GM18505 (cell line): Measurements from ENCODE around the gene PTPRCAP.
A peak's percentile ranks its signal among the peaks of the same experiment; 100 is the strongest.

Source experiments
- ATAC-seq: cut with Tn5 transposase; IDR thresholded peaks from one replicate; pipeline ENCODE4 v1.9.1; 2021; ENCODE audit not compliant: unreplicated experiment
- POLR2A ChIP-seq: IDR thresholded peaks from 4 replicates; pipeline ENCODE4 v1.6.1; 2011; ENCODE audit warnings: borderline replicate concordance; ENCODE audit not compliant: insufficient read depth, insufficient read length; ENCODE audit errors: extremely low read depth

The PTPRCAP gene

DNA sequence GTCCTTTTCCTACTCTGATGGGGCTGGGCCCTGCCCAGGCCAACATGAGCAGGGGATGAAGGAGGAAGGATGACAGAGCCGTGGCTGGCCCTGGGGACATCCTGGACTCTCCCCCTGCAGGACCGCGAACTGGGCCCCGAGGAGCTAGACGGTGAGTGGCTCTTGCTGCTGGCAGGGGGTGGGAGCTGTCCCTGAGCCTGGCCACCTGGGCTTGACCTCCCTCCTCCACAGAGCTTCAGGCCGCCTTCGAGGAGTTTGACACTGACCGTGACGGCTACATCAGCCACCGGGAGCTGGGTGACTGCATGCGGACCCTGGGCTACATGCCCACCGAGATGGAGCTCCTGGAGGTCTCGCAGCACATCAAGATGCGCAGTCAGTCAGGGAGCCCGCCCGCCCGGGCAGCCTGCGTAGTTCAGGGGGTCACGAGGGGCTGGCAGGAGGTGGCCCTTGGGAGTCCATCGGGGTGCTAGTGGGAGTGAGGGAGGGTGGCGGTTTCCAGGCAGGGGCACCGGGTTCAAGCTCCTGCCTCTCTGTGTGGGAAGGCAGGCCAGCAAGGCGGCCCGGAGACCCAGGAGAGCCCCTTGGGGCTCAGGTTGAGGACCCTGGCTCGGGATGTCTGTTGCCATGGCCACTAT lies 18.7 kb upstream of the PTPRCAP start:
- no peak for ATAC-seq
- no peak for TF ChIP-seq POLR2A

DNA sequence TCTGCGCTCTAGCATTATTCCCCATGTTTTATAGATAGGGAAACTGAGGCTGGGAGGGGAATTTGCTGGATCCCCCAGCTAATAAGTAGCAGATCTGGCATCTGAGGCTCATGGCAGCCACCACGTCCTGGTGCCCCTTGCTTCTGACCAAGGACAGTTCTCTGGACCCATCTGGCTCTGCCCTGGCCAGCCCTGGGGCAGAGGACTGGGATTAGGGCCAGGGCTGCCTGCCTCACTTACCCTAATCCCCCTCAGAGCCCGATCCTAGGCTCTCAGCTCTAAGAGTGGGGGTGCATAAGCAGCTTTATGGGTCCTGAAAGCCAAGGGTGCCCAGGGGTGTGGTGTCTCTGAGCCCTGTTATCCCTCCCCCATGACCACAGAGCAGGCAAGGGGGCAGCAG lies 17.6 kb upstream of the PTPRCAP start, which contains the start of gene CABP4:
CABP4 (plus strand) TSS at position 301 of the 400 bp plus-strand sequence; CDS start at position 371, 70 bp downstream.
- TF ChIP-seq POLR2A, result no peak

DNA sequence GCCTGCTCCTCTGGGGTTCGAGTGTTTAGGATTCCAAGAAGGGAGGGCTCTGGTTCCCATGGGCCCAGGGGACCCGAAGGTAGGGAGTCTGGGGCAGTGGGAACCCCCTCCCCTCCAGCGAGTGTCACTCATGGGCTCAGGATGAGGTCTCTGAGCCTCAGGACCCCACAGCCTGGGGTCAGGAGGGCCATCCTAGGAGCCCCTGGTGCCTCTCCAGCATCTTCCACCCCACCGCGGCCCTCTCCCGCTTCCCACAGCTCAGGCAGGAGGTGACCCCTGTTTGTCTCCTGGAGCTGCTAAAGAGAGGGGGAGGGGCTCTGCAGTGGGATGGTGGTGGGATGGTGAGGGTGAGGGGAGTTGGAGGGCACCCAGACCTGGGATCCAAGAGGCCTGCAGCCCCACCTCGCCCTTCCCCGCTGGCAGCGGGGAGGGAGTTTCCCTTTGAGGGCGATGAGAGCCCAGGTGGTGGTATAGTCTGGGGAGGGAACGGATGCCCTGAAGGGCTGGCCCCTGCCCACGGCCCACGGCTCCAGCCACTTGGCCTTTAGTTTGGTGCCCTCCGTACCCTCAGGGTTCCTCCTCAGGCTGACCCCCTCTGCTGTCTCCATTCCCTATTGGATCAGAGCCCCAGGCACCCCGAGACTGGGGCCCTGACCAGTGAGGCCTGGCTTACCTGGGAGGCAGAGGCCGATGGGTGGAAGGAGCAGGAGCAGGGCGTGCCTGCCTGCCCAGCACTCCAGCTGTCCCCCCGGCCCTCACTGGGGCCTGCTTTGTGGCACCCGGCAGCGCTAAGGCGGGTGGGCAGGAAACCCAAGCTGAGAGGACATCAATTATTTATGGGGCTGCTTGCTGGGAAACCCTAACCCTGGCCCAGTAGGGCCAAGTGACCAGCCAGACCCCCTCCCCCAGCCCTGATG lies 16.6 kb upstream of the PTPRCAP start:
- TF ChIP-seq POLR2A, result no peak
- no peak for ATAC-seq

More for the DNA sequence above, 17.6 kb upstream of the PTPRCAP start, which contains the start of gene CABP4:
- no peak for ATAC-seq

DNA sequence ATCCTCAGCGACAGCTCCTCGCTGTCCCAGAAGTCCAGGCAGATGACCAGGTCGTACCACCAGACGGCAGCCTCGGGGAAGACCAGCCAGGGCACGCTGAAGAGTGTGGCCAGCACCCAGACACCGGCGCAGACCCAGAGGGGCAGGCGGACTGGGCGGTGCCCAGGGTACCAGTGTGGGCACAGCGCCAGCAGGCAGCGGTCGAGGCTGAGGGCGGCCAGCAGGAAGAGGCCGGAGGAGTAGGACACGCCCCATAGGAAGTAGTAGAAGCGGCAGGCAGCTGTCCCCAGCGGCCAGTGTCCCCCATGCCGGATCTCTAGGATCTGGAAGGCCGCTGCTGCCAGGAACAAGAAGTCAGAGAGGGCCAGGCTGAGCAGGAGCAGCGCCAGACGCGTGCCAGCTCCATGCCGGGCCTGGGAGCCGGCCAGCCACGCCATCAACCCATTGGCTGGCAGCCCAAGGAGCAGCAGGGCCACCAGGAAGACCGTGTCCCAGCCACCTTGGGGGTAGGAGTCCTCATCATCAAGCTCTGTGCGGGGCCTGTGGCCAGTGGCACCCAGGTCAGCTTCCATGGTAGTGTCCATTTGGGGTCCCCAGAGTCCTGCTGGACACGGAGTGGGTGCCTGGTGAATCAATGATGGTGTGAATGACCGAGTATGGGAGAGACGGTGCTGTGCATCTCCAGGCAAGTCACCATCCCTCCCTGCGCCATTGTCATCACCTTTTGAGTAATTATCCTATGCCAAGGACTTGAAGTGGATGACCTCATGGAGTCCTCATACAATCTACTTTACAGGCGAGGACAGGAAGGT lies 14.9 kb upstream of the PTPRCAP start, which contains the start of gene GPR152:
GPR152 (minus strand) TSS at position 589 of the 812 bp plus-strand sequence; CDS start at position 584, 5 bp downstream.
- ATAC-seq, result no peak
- no peak for TF ChIP-seq POLR2A

DNA sequence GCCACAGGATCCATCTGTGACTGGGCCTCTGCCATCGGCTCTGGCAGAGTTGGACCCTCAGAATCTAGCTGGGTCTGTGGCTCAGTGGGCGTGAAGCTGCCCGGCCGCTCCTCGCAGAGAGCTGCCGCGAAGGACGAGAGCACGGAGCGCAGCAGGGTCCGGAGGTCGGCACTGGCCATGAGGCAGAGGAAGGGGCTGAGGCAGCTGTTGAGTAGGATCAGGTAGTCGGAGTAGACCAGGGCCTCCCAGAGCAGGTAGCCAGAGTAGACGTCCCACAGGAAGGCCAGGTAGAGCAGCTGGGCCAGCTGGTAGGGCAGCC lies 14.1 kb upstream of the PTPRCAP start:
- no peak for TF ChIP-seq POLR2A
- no peak for ATAC-seq

DNA sequence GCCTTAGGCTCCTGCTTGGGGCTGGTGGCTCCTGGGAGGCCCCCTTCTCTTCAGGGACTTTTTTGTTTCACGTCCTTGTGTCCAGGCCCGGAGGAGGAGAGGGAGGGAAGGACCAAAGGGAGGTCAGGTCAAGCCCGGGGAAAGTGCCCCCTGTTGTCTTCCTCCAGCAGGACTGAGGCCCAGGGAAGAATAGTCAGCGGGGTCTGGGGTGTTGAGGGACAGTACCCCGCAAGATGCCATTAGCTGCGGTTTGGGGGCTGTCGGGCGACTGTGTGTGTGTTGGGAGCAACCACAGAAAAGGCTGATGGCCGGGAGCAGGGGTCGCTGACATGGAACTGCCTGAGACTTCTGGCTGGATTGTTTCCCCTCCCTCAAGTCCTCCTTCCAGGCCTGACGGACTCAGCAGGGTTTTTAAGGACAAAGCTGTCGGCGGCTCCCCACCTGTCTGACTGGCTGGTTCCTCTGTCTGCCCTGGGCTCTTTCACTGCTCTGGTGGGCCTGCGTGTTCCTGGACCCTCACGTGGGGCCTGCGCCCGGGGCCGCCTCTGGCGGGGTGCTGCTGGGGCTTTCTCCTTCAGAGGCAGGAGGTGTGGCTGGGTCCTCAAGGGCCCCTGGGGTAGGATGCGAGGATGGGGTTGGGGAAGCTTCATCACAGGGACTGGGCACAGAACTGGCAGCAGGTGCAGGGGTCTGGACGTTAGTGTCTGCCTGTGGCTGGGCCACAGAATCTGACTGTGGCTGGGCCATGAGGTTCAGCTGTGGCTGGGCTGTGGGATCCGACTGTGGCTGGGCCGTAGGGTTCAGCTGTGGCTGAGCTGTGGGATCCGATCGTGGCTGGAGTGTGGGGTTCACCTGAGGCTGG lies 13.5 kb upstream of the PTPRCAP start:
- no peak for TF ChIP-seq POLR2A
- ATAC-seq, result no peak

DNA sequence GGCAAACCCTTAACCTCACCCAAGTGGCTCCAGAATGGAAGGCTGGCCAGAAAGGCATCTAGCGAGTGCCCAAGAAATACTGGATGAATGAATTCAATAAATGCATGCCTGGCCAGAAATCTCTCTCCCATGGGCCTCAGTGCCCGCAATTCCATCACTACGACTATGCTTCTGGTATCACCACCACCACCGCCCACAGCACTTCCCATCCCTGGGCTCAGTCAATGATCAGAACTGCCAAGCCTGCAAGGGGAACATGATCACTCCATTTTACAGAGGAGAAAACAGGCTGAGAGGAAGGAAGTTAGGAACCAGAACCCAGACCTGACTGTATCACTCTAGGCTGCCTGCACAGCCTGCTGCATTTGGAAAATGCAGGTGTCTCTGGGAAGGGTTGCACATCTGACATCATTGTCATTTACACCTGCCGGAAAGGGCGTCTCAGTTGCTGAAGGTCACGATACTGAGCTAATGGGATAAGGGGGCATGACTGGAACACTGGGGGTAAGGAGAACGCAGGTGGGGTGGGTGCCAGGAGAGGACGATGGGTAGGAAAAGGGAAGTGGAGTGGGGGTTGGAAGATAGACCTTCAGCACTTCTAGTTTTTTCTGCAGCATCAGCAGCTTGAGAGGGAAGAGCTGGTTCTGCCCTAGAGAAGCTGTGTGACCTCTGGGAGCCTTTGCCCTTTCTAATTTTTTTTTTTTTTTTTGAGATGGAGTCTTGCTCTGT lies 11.8 kb upstream of the PTPRCAP start:
- no peak for ATAC-seq
- no peak for TF ChIP-seq POLR2A

DNA sequence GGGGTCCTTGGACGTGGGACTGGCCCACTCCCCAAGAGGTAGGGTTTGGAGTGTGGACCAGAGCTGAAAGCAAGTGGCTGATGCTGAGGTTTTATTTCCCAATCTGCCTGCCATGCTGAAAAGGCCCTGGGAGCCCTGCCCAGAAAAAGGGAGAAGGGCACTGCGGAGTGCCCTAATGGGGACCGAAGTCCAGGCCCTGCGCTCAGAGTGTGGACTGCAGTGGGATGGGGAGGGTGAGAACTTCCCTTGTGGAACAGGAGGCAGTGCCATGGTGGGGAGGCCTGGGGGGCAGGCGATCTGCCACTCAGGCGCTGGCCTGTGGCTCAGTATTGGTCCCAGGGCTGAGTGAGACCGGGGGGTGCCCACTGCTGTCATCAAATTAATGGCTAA lies 10.7 kb upstream of the PTPRCAP start:
- no peak for TF ChIP-seq POLR2A
- no peak for ATAC-seq

DNA sequence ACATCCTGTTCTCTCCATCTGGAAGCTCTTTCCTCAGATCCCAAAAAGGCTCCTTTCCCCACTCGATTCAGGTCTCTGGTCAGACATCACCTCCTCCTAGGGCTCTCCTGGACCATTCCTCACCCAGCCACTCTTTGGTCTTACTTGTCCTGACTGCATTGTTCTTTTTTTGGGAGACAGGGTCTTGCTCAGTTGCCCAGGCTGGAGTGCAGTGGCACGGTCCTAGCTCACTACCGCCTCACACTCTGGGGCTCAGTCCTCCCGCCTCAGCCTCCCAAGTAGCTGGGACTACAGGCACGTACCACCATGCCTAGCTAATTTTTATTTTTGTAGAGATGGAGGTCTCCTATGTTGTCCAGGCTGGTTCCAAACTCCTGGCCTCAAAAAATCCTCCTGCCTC lies 8.0 kb upstream of the PTPRCAP start:
- no peak for ATAC-seq
- no peak for TF ChIP-seq POLR2A

DNA sequence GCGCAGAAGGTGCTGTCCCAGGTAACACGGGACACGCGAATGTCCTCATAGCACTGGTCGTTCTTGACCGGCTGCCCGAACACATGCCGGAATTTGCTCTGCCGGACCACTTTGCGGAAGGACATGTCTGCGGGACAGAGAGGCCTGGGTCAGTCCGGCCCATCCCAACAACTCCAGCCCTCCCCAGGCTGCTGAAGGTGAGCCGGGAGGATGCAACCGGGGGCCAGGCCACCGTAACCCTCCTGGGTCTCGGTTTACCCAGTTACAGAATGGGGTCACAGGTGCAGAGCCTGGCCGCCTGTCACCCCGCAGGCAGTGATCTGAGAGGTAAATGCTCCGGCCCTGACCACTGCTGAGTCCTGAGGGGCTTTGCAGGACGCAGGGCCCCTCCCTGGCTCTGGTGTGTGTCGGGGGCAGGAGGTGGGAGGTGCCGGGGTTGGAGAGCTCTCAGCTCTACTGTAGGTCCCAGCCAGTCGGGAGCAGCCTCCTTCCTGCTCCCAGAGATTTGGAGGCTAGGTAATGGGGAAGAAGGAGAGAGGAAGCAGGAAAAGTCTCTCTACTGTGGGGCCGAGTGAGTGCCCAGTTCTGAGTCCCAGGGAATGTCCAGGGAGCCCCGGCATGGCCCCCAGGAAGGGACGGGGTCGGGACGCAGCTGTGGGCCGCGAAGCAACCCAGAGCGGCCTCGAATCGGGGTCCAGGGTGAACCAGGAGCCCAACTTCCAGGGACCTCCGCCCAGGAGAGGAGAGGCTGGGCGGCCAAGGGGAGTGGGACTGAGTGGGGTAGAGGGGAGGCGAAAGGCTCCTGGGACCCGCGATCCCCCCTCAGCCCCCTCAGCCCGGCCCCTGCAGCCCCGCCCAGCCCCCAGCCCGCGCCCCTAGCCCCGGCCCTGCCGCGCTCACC lies 5.3 kb upstream of the PTPRCAP start:
- ATAC-seq, result no peak
- TF ChIP-seq POLR2A, result peak; percentile 10
